NCI-H2196 (cell line): ENCODE results near the gene UNC45A.
A peak's percentile ranks its signal among the peaks of the same experiment; 100 is the strongest.
"Not testable (repeated sequence)": the region's sequence is repeated elsewhere in the genome, so short reads cannot be mapped to it uniquely, and the experiment has no call there.

Experiments used
- DNase-seq: peaks from one replicate; lab custom pipeline; 2025; ENCODE audit not compliant: unreplicated experiment; lab: John Stamatoyannopoulos, UW

Gene UNC45A, protein sequence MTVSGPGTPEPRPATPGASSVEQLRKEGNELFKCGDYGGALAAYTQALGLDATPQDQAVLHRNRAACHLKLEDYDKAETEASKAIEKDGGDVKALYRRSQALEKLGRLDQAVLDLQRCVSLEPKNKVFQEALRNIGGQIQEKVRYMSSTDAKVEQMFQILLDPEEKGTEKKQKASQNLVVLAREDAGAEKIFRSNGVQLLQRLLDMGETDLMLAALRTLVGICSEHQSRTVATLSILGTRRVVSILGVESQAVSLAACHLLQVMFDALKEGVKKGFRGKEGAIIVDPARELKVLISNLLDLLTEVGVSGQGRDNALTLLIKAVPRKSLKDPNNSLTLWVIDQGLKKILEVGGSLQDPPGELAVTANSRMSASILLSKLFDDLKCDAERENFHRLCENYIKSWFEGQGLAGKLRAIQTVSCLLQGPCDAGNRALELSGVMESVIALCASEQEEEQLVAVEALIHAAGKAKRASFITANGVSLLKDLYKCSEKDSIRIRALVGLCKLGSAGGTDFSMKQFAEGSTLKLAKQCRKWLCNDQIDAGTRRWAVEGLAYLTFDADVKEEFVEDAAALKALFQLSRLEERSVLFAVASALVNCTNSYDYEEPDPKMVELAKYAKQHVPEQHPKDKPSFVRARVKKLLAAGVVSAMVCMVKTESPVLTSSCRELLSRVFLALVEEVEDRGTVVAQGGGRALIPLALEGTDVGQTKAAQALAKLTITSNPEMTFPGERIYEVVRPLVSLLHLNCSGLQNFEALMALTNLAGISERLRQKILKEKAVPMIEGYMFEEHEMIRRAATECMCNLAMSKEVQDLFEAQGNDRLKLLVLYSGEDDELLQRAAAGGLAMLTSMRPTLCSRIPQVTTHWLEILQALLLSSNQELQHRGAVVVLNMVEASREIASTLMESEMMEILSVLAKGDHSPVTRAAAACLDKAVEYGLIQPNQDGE

DNA sequence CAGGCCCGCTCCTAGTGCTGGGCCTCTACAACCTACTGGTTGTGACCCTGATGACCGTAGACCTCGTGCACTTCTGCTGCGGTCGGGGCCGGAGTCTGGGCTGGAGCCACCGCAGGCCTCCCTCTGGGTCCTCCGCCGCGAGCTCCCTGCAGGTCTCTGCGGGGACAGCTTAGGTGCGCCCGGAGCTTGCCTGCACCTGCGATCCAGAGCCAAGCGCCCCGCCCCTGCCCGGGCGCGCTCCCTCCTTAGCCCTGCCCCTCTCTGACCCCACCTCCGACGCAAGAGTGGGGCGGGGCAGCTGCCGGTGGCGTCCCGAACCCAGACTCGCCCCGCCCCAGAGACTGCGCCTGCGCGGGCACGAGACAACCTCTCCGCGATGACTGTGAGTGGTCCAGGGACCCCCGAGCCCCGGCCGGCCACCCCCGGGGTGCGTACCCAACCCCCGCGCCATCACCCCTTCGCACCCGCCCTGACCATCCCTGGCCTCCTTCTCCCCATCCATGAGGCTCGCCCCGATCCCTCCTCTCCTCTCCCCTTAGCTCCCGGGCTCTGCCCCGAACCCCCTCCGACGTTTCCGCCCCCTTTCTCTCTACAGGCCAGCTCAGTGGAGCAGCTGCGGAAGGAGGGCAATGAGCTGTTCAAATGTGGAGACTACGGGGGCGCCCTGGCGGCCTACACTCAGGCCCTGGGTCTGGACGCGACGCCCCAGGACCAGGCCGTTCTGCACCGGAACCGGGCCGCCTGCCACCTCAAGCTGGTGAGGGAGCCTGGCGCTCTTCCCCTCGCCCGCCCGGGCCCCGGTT is at the start of gene UNC45A:
Gene UNC45A, plus strand, starts transcription at position 337 of the 803 bp plus-strand sequence. Its CDS starts 40 bp downstream, at position 377.
- DNase-seq, result peak; percentile 86

DNA sequence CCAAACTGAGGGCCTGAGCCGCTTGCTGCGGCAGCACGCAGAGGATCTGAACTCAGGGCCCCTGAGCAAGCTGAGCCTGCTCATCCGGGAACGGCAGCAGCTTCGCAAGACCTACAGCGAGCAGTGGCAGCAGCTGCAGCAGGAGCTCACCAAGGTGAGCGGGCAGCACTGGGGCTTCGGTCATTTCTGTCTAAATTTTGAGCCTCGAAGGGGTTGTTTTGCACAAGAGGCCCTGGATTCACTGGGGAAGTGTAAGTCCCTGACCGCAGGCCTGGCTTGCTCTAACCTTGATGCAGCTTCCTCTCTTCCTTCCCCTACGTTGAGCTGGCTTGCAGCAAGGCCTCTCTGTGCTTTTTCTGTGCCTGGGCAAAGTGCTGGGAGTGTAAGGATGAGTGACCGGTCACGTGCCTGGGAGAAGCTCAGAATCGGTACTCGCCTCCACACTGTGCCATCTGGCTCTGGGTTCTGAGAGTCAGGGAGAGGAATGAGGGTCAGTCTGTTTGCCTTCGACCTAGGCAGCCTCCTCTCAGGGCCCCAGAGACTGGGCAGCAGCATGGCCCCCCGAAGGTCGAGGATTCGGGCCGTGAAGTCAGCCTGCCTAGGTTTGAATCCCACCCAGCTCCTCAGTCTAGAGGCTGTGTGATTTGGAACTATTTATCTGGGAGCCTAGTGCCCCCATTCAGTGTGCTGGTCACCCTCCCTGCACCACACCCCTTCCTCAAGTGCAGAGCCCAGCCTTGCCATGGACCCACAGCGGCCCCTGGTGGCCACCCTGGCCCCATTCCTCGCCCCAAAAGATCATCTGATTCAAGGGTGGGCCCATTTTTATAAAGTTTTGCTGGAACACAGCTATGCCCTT is 49.4 kb upstream of the UNC45A start:
- peak; percentile 34 for DNase-seq

DNA sequence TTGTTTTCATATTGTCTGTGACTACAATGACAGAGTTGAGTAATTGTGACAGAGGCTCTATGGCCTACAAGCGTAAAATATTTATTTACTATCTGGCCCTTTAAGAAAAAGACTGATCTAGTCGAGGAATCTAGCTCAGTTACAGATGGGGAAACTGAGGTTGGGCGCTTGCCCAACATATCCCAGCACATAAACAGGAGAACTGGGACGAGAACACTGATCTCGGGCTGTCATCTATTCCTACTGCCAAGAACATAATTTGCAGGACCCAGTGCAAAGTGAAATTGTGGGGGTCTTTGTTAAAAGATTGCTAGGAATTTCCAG is 48.8 kb upstream of the UNC45A start:
- no peak for DNase-seq

DNA sequence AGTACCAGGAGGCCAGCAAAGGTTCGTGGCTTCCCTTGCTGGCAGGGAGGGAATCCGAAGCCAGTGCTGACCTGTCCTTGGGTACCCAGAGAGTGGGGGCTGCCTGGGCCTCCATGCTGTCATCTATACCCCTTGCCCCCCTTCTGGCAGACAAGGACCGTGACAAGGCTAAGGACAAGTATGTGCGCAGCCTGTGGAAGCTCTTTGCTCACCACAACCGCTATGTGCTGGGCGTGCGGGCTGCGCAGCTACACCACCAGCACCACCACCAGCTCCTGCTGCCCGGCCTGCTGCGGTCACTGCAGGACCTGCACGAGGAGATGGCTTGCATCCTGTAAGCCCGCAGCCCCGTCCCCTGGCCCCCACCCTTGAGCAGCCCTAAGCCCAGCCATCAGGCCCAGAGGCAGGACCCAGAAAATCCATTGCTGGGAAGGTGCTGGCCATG is 48.0 kb upstream of the UNC45A start:
- DNase-seq, result no peak

DNA sequence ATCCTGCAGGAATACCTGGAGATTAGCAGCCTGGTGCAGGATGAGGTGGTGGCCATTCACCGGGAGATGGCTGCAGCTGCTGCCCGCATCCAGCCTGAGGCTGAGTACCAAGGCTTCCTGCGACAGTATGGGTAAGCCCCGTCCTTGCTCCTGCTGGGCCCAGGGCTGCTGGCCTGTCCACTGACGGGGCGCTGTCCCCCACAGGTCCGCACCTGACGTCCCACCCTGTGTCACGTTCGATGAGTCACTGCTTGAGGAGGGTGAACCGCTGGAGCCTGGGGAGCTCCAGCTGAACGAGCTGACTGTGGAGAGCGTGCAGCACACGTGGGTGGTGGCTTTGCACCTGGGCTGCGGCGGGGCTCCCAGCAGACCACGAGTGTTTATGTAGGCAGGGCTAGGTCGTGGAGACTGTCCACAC is 45.8 kb upstream of the UNC45A start:
- no peak for DNase-seq

DNA sequence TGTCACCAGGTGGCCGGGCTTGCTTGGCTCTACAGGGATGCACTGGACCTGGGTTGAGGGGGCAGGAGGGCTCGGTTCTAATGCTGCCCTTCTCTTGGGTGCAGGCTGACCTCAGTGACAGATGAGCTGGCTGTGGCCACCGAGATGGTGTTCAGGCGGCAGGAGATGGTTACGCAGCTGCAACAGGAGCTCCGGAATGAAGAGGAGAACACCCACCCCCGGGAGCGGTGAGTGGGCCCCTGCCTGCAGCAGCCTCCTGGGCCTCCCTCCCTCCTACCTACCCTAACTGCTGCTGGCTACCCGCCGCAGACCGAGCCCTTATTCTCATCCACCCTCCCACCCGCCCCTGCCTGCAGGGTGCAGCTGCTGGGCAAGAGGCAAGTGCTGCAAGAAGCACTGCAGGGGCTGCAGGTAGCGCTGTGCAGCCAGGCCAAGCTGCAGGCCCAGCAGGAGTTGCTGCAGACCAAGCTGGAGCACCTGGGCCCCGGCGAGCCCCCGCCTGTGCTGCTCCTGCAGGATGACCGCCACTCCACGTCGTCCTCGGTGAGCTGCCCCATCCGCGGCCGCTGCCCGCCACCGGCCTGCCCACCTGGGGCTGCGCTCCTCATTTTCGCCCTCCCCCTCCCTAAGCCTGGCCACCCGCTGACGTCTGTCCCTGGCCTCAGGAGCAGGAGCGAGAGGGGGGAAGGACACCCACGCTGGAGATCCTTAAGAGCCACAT is 45.2 kb upstream of the UNC45A start:
- DNase-seq, result no peak

DNA sequence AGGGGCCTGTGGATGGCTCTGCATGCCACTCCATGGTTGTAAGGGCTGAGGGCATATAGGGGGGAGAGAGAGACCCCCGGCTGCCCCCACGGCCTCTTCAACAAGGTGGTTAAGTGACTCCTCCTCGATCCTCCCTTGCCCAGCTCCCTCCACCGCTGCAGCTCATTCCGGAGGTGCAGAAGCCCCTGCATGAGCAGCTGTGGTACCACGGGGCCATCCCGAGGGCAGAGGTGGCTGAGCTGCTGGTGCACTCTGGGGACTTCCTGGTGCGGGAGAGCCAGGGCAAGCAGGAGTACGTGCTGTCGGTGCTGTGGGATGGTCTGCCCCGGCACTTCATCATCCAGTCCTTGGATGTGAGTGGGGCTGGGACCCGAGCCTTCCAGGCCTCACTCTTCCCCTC is 44.2 kb upstream of the UNC45A start:
- DNase-seq, result no peak

DNA sequence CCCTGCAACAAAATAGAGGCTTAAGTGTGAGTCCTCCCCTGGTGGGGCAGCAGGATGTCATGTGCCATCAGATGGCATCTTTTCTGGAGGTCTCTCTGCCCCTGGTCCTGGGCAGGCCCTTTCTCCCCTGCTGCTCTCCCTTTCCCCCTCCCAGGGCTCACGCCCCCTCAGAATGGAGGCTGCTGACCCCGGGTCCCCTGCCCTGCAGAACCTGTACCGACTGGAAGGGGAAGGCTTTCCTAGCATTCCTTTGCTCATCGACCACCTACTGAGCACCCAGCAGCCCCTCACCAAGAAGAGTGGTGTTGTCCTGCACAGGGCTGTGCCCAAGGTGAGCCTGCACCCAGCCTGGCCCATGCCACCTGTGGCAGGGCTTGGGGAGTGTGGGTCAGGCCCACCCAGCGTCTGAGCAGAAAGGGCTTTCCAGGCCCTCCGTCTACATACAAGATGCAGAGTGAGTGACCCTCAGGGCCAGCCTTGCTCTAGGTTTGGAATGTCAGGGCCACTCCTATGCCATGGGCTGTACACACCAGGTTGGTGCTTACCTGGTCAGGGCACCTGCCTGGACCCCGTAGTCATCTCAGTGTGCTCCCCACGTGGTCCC is 43.6 kb upstream of the UNC45A start:
- no peak for DNase-seq

DNA sequence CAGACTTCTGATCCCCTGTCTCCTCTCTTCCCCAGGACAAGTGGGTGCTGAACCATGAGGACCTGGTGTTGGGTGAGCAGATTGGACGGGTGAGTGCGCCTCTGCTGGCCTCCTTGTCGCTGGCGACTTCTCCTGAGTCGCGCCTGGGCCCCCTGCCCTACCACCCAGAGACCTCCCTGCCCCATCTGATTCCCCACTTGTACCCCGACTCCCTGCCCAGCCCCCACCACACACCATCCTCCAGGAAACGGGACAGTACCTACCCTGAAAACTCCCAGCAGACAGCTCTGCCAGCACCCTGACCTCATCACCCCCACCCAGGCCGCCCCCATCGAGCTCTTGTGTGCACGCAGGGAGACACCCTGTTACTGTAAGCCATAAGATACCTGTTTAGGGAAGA is 43.1 kb upstream of the UNC45A start:
- DNase-seq, result no peak

DNA sequence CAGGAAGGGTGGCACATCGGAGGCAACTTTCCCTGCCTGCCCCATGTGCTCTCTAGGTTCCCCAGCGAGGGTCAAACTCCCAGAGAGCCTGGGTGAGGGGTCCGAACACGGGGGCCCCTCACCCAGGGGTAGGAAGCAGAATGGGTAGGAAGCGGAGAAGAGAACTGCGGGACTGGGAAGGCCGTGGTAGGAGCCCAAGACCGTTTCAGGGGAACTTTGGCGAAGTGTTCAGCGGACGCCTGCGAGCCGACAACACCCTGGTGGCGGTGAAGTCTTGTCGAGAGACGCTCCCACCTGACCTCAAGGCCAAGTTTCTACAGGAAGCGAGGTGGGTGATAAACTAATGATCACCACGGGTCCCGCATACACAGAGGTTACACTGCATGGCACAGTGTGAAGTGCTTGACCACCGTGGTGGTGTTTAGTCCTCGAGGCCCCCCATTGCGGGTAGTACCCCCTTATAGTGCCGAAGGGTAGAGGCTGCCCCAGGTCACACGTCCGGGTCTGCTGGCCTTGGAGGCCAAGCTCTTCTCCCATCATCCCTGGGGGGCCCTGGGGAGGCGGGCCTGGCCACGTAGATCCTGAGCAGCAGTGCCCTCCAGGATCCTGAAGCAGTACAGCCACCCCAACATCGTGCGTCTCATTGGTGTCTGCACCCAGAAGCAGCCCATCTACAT is 42.4 kb upstream of the UNC45A start:
- DNase-seq, result no peak

DNA sequence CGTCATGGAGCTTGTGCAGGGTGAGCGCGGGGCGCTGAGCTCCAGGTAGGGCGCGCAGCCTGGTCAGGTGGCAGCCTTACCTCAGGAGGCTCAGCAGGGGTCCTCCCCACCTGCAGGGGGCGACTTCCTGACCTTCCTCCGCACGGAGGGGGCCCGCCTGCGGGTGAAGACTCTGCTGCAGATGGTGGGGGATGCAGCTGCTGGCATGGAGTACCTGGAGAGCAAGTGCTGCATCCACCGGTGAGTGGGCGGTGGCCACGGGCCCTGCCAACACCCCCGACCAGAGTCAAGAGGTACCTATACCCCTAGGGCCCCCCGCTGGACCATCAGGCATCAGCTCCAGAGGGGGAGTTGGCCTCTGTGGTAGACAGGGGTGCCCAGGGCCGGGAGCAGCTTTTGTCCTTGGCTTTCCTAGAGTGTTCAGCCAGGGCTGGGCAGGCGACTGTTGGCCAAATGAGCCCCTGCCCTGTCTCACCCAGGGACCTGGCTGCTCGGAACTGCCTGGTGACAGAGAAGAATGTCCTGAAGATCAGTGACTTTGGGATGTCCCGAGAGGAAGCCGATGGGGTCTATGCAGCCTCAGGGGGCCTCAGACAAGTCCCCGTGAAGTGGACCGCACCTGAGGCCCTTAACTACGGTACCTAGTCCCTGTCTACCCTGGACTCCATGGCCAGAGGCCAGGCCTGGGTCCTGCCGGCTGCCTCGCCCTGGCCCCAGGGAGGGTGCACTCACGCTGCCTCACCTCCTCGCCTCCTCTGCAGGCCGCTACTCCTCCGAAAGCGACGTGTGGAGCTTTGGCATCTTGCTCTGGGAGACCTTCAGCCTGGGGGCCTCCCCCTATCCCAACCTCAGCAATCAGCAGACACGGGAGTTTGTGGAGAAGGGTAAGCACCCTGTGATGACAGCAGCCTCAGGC is 41.7 kb upstream of the UNC45A start:
- no peak for DNase-seq

DNA sequence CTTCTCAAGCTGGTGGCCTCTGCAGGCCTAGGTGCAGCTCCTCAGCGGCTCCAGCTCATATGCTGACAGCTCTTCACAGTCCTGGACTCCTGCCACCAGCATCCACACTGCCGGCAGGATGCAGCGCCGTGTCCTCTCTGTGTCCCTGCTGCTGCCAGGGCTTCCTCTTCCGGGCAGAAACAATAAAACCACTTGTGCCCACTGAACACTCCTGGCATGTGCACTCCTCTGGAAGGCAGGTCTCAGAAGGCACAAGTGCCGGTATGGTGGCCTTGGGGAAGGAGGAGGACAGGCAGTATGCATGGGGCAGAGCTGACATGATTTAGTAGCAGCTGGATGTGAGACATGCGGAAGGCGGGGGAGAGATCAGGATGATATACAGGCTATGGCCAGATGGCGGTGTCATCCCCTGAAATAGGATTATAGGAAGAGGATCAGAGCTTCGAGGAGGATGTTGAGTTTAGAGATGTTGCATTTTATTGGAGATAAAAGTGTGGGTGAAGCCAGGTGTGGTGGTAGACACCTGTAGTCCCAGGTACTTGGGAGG is 39.4 kb upstream of the UNC45A start:
- DNase-seq, result peak; percentile 31

DNA sequence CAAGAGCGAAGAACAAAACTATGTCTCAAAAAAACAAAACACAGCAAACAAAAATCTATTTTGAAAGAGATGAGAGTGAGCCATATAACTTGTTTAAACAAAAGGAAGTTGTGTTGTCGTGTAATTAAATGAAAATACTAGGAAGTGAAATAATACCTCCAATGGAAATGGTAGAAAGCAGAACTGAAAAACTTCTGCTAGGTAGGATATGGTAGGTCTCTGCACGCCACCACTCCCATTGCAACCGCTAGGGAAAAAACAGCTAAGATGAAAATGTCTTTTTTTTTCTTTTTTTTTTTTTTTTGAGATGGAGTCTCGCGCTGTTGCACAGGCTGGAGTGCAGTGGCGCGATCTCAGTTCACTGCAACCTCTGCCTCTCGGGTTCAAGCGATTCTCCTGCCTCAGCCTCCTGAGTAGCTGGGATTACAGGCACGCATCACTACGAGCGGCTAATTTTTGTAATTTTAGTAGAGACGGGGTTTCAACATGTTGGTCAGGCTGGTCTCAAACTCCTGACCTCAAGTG is 37.9 kb upstream of the UNC45A start:
- DNase-seq, result not testable (repeated sequence)

DNA sequence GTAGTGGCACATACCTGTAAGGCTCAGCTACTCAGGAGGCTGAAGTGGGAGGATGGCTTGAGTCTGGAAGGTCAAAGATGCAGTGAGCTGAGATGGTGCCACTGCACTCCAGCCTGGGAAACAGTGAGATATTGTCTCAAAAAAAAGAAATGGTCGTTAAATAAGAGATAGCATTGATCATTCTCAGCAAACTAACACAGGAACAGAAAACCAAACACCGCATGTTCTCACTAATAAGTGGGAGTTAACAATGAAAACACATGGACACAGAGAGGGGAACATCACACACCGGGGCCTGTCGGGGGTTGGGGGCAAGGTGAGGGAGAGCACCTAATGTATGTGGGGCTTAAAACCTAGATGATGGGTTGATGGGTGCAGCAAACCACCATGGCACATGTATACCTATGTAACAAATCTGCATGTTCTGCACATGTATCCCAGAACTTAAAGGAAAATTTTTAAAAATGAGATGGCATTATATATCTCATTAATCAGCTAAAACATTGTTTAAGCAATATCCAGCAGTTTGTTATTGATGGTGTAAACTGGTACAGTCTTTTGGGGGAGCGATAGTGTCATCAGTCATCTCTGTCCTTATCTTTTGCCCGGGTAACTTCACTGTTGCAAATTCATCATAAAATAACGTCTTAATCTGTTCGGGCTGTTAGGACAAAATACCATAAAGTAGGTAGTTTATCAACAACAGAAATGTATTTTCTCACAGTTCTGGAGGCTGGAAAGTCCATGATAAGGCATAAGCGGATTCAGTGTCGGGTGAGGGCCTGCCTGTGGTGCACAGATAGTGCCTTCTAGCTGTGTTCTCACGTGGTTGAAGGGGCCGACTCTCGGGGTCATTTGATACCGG is 33.7 kb upstream of the UNC45A start:
- DNase-seq, result no peak

DNA sequence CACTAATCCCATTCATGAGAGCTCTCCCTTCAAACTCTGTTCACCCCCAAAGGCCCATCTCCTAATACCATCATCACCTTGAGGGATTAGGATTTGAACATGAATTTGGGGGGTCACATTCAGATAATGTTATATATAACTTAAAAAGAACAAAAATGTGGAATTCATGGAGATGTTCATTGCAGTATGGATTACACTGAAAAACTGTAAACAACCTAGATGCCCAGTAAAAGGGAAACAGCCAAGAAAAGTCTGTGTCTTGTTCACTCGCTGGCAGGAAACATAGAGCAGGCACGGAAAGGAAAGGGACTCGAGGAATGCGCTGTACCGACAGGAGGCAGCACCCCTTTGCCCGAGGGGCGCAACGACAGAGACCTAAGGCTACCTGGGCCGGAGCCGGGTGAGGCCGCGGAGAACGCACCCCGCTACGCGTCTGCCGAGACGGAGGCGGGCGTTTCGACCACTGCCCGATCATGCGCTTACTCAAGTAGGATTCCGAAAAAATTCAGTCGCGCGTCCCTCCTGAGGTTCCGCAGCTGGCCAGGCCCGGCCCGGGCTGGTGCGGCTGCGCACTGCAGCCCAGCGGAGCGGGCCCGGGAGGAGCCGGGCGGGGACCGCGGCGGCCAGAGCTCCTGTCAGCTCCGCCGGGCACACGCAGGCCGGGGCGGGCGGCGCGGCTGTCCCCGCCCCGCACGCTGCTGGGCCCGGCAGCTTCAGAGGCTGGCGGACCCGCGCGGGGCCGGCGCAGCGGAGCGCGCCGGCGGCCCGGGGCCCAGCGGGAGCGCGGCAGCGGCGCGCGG is 32.8 kb upstream of the UNC45A start:
- peak; percentile 58 for DNase-seq
